HEK293 (cell line): Measurements from ENCODE around the gene RBM34.

ENCODE experiments used
- CTCF ChIA-PET: fragments of 350-600 bp; formaldehyde crosslinking; extraction: SDS; loops from one replicate; lab custom pipeline; 2021; ENCODE audit warnings: antibody characterized with exemption; lab: Yijun Ruan, JAX
- POLR2A ChIA-PET: fragments of 300-600 bp; formaldehyde crosslinking; extraction: SDS; loops from one replicate; lab custom pipeline; 2020; ENCODE audit warnings: antibody characterized with exemption, inconsistent platforms; lab: Yijun Ruan, JAX
- H3K27ac ChIP-seq: fragments of 200-500 bp; sonication (Bioruptor generic); 2 replicates; pipeline ENCODE4 v1.5.1; 2014; ENCODE audit warnings: low read depth, low read length, control low read depth, inconsistent platforms; ENCODE audit errors: extremely low read depth
- H3K36me3 ChIP-seq, 2 experiments: fragments of 200-500 bp in 1 of 2; sonication (Bioruptor generic) in 1 of 2; 1 replicate in 1 of 2; 2 replicates in 1 of 2; pipeline ENCODE4 v1.5.1; 2014 to 2017; ENCODE audit warnings: inconsistent platforms in 2 of 2, low read length in 2 of 2; ENCODE audit not compliant: control insufficient read depth in 2 of 2, insufficient read depth in 1 of 2
- H3K4me1 ChIP-seq: fragments of 200-500 bp; sonication (Bioruptor generic); 2 replicates; pipeline ENCODE4 v1.5.1; 2014; ENCODE audit warnings: mild to moderate bottlenecking, low read length, inconsistent platforms; ENCODE audit not compliant: control insufficient read depth, insufficient read depth
- H3K4me3 ChIP-seq: 2 replicates; pipeline ENCODE4 v1.5.1; 2011; ENCODE audit warnings: low read depth, mild to moderate bottlenecking, control low read depth, low read length, moderate library complexity
- H3K9me3 ChIP-seq: fragments of 200-500 bp; sonication (Bioruptor generic); 2 replicates; pipeline ENCODE4 v1.5.1; 2014; ENCODE audit warnings: low read depth, low read length, inconsistent platforms; ENCODE audit not compliant: control insufficient read depth, insufficient read depth
- GLIS1 ChIP-seq: fragments of 450-650 bp; formaldehyde crosslinking; IDR thresholded peaks from 2 replicates; pipeline ENCODE4 v1.5.1; 2016; ENCODE audit warnings: missing biosample characterization, missing genetic modification characterization
- PRDM1 ChIP-seq: fragments of 450-650 bp; formaldehyde crosslinking; IDR thresholded peaks from 2 replicates; pipeline ENCODE4; 2016; ENCODE audit warnings: missing biosample characterization, missing genetic modification characterization
- WT1 ChIP-seq: fragments of 450-650 bp; formaldehyde crosslinking; IDR thresholded peaks from 2 replicates; pipeline ENCODE4 v1.5.1; 2016; ENCODE audit warnings: missing biosample characterization, missing genetic modification characterization
- ZBTB17 ChIP-seq: fragments of 450-650 bp; formaldehyde crosslinking; IDR thresholded peaks from 2 replicates; pipeline ENCODE4 v1.5.1; 2016; ENCODE audit warnings: missing biosample characterization, missing genetic modification characterization
- ZBTB6 ChIP-seq: fragments of 450-650 bp; formaldehyde crosslinking; IDR thresholded peaks from 2 replicates; pipeline ENCODE4 v1.5.1; 2017; ENCODE audit warnings: missing biosample characterization, missing genetic modification characterization
- ZNF132 ChIP-seq: fragments of 450-650 bp; formaldehyde crosslinking; IDR thresholded peaks from 2 replicates; pipeline ENCODE4 v1.5.1; 2017; ENCODE audit warnings: missing biosample characterization, missing genetic modification characterization, borderline replicate concordance
- ZNF202 ChIP-seq: fragments of 450-650 bp; formaldehyde crosslinking; IDR thresholded peaks from 2 replicates; pipeline ENCODE4 v1.5.1; 2016; ENCODE audit warnings: missing biosample characterization, missing genetic modification characterization, borderline replicate concordance
- ZNF366 ChIP-seq: fragments of 450-650 bp; formaldehyde crosslinking; conservative IDR thresholded peaks from 2 replicates; pipeline ENCODE4 v1.5.1; 2016; ENCODE audit warnings: missing biosample characterization, missing genetic modification characterization
- ZNF423 ChIP-seq: fragments of 450-650 bp; formaldehyde crosslinking; IDR thresholded peaks from 2 replicates; pipeline ENCODE4 v1.5.1; 2016; ENCODE audit warnings: missing biosample characterization, missing genetic modification characterization
- ZNF473 ChIP-seq: fragments of 450-650 bp; formaldehyde crosslinking; IDR thresholded peaks from 2 replicates; pipeline ENCODE4 v1.5.1; 2017; ENCODE audit warnings: missing biosample characterization, missing genetic modification characterization
- ZNF558 ChIP-seq: fragments of 450-650 bp; formaldehyde crosslinking; IDR thresholded peaks from 2 replicates; pipeline ENCODE4 v1.5.1; 2016; ENCODE audit warnings: missing biosample characterization, missing genetic modification characterization
- ZNF660 ChIP-seq: fragments of 450-650 bp; IDR thresholded peaks from 2 replicates; pipeline ENCODE4 v1.5.1; 2018; ENCODE audit warnings: missing biosample characterization, mild to moderate bottlenecking, missing genetic modification characterization
- ZSCAN18 ChIP-seq: fragments of 450-650 bp; formaldehyde crosslinking; IDR thresholded peaks from 2 replicates; pipeline ENCODE4 v1.5.1; 2016; ENCODE audit warnings: missing biosample characterization, missing genetic modification characterization
- TF ChIP-seq, protein P1 (sequence below): fragments of 450-650 bp; formaldehyde crosslinking; IDR thresholded peaks from 2 replicates; pipeline ENCODE4 v1.5.1; 2017; ENCODE audit warnings: missing biosample characterization, missing genetic modification characterization
- TF ChIP-seq, protein P2 (sequence below): fragments of 450-650 bp; formaldehyde crosslinking; IDR thresholded peaks from 2 replicates; pipeline ENCODE4 v1.5.1; 2016; ENCODE audit warnings: missing biosample characterization, missing genetic modification characterization
- TF ChIP-seq, protein P3 (sequence below): fragments of 450-650 bp; formaldehyde crosslinking; IDR thresholded peaks from 2 replicates; pipeline ENCODE4 v1.5.1; 2016; ENCODE audit warnings: missing biosample characterization, missing genetic modification characterization

Gene RBM34

DNA sequence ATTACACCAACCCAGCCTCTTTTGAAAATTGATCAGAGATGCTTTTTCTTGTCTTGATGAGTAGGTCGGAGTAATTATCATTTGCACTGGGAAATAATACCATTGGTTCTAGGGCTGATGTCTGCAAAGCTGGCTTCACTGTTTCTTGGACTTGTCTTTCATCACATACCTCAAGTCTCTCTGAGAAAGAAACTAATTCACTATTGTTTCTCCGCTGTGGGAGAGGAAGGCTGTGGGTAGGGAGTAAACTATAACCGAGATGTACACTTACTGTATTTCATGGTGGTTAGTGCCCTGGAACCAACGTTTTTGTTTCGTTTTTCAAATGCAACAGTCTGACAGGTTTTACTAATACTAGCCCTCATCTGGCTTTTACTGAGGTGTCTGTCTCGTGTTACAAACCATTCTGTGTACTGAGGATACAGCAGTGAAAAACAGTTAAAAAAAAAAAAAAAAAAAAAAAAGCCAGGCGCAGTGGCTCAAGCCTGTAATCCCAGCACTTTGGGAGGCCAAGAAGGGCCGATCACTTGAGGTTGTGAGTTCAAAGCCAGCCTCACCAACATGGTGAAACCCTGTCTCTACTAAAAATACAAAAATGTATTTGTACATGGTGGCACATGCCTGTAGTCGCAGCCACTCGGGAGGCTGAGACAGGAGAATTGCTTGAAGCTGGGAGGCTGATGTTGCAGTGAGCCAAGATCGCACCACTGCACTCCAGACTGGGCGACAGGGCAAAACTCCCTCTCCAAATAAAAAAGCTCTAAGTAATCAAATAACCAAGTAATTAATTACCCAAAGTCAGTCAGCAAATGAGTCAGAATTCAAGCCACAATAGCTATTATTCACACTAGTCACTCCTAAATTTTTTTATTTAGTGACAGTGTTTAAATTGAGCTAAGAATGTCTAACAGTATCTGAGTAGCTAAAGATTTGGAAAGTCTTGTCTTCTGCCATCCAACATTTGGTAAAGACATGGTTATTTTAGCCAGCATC lies 55.7 kb downstream of the RBM34 start (continued):
- TF ChIP-seq WT1 (tag by site-specific recombination): peak; percentile 70
- TF ChIP-seq, protein P1, sequence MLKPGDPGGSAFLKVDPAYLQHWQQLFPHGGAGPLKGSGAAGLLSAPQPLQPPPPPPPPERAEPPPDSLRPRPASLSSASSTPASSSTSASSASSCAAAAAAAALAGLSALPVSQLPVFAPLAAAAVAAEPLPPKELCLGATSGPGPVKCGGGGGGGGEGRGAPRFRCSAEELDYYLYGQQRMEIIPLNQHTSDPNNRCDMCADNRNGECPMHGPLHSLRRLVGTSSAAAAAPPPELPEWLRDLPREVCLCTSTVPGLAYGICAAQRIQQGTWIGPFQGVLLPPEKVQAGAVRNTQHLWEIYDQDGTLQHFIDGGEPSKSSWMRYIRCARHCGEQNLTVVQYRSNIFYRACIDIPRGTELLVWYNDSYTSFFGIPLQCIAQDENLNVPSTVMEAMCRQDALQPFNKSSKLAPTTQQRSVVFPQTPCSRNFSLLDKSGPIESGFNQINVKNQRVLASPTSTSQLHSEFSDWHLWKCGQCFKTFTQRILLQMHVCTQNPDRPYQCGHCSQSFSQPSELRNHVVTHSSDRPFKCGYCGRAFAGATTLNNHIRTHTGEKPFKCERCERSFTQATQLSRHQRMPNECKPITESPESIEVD (tag by site-specific recombination): peak; percentile 84
- TF ChIP-seq ZNF423: no peak
- TF ChIP-seq, protein P2, sequence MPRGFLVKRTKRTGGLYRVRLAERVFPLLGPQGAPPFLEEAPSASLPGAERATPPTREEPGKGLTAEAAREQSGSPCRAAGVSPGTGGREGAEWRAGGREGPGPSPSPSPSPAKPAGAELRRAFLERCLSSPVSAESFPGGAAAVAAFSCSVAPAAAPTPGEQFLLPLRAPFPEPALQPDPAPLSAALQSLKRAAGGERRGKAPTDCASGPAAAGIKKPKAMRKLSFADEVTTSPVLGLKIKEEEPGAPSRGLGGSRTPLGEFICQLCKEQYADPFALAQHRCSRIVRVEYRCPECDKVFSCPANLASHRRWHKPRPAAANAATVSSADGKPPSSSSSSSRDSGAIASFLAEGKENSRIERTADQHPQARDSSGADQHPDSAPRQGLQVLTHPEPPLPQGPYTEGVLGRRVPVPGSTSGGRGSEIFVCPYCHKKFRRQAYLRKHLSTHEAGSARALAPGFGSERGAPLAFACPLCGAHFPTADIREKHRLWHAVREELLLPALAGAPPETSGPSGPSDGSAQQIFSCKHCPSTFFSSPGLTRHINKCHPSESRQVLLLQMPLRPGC (tag by site-specific recombination): no peak
- 0 out of 2 replicates have a peak, but pooled peaks have one; percentile 43 for TF ChIP-seq ZNF366
- TF ChIP-seq ZNF660 (tag by site-specific recombination): peak; percentile 60
- peak; percentile 44 for TF ChIP-seq GLIS1 (tag by site-specific recombination)
- TF ChIP-seq, protein P3, sequence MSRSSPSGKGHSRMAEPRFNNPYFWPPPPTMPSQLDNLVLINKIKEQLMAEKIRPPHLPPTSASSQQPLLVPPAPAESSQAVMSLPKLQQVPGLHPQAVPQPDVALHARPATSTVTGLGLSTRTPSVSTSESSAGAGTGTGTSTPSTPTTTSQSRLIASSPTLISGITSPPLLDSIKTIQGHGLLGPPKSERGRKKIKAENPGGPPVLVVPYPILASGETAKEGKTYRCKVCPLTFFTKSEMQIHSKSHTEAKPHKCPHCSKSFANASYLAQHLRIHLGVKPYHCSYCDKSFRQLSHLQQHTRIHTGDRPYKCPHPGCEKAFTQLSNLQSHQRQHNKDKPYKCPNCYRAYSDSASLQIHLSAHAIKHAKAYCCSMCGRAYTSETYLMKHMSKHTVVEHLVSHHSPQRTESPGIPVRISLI (tag by site-specific recombination): peak; percentile 95
- peak; percentile 54 for TF ChIP-seq PRDM1 (tag by site-specific recombination)
- no peak for TF ChIP-seq ZNF132 (tag by site-specific recombination)
- no peak for TF ChIP-seq ZBTB6 (tag by site-specific recombination)

GRCh38 chr1:235102993-235103411 lies 58.0 kb downstream of the RBM34 start:
- no peaks in the 10 kb centered on the region for H3K4me1 ChIP-seq
- H3K27ac ChIP-seq: no peak overlapping the region
- H3K36me3 ChIP-seq: peaks cover 2 to 10% of the 10 kb centered on the region in 2 experiments; a peak in 2 of 3 replicates
- TF ChIP-seq, protein P3 (tag by site-specific recombination): peak; percentile 60; the same call in 1 of the 2 replicates
- no peak for TF ChIP-seq ZBTB17 (tag by site-specific recombination)
- H3K9me3 ChIP-seq: no peaks in the 10 kb centered on the region
- no peak overlapping the region for H3K4me3 ChIP-seq
- POLR2A ChIA-PET: interaction anchor here (0.5 to 0.7 kb wide), 3 partner anchors 52 to 578 kb away, joined by 3 to 4 read pairs (median 3); no protein-coding TSS in a partner anchor
- CTCF ChIA-PET: interaction anchor here (0.6 to 2.0 kb wide), 7 partner anchors 87 to 989 kb away, joined by 3 to 9 read pairs (median 3); partner anchors contain the start of gene B3GALNT2

GRCh38 chr1:235102259-235102582 lies 58.8 kb downstream of the RBM34 start:
- H3K4me1 ChIP-seq: no peaks in the 10 kb centered on the region
- POLR2A ChIA-PET: no interaction called here
- CTCF ChIA-PET: interaction anchor here (0.7 kb wide), 2 partner anchors 132 to 746 kb away, joined by 3 read pairs; no protein-coding TSS in a partner anchor

More at GRCh38 chr1:235102259-235102582, 58.8 kb downstream of the RBM34 start:
- Histone ChIP-seq H3K27ac (no peak overlapping the region), H3K4me3 (no peak overlapping the region), H3K9me3 (no peaks in the 10 kb centered on the region), H3K36me3 (peaks cover 0 to 2% of the 10 kb centered on the region in 2 experiments; a peak in 1 of 3 replicates)
- TF ChIP-seq ZSCAN18 (tag by site-specific recombination) (no peak), ZNF202 (tag by site-specific recombination) (no peak), ZNF558 (tag by site-specific recombination) (no peak), ZNF473 (no peak)
